Ascending aorta (tissue), 2 donors: ENCODE data around the gene GABRB1. TPM values are rescaled to one million over a fixed set of nuclear protein-coding genes. Genes with fewer than 3 reads are reported as not detected.

Experiments used
- DNase-seq, 2 donors: peaks; one replicate each; pipeline ENCODE4 v3.0.0-alpha.2; 2019; ENCODE audit warnings: low spot score in 2 of 2
- H3K27ac ChIP-seq, 2 donors: fragments of 200-600 bp; sonication (generic); one replicate each; pipeline ENCODE4 v1.5.1; 2016 to 2017; ENCODE audit warnings: mild to moderate bottlenecking in 1 of 2
- H3K27me3 ChIP-seq: fragments of 200-600 bp; sonication (generic); one replicate; pipeline ENCODE4 v1.5.1; 2017
- H3K36me3 ChIP-seq, 2 donors: fragments of 200-600 bp; sonication (generic); one replicate each; pipeline ENCODE4 v1.5.1; 2016
- H3K4me1 ChIP-seq, 2 donors: fragments of 200-600 bp; sonication (generic); one replicate each; pipeline ENCODE4 v1.5.1; 2016 to 2017; ENCODE audit warnings: mild to moderate bottlenecking in 1 of 2
- H3K4me3 ChIP-seq, 2 donors: fragments of 200-600 bp; sonication (generic); one replicate each; pipeline ENCODE4 v1.5.1; 2016 to 2017; ENCODE audit warnings: mild to moderate bottlenecking in 1 of 2
- H3K9me3 ChIP-seq, 2 donors: fragments of 200-600 bp; sonication (generic); one replicate each; pipeline ENCODE4 v1.5.1; 2016
- intact Hi-C: fragments of 100-400 bp; cut with DNase I; formaldehyde crosslinking; loops from one replicate; pipeline ENCODE4 v1.15.1; 2023
- total RNA-seq: library from RNA; depleted of rRNA; stranded (reverse); fragments of >200 nt; gene quantifications from one replicate; pipeline ENCODE4 v1.1.0, GENCODE V29; 2016
- TF ChIP-seq, protein P1 (sequence below), 3 experiments: fragments of 200-600 bp in 2 of 3; fragments of 450-650 bp in 1 of 3; sonication (generic) in 2 of 3; IDR thresholded peaks; one replicate each; pipeline ENCODE4 v1.5.1; 2016 to 2019; ENCODE audit warnings: antibody characterized with exemption in 3 of 3, mild to moderate bottlenecking in 1 of 3, moderate library complexity in 1 of 3

GABRB1 gene
- total RNA-seq, 1 donor from 2014 or later: 0.53 TPM

DNA sequence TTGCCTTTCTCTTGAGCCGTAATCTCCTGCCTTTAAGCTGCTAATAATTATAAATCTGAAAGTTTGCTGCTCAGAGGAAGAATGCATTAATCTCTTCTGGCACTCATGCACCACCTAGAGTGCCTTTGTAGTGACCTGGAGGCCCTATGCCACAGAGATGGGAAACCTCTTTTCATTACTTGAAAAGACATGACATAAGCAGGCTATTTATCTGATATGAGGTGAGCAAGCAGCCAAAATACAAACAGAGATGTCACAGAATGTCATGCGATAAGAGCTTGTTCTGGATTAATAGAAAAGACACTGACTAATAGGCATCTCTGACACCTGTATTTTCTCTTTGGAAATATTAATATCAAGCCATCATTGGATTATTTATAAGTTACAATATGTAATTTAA is 42.3 kb downstream of the GABRB1 start:
- intact Hi-C loops: no loop called here
- no peaks in the 10 kb centered on the region for H3K9me3 ChIP-seq
- H3K27ac ChIP-seq: no peak overlapping the region
- no peaks in the 10 kb centered on the region for H3K27me3 ChIP-seq
- no peak overlapping the region for H3K4me3 ChIP-seq
- TF ChIP-seq, protein P1, sequence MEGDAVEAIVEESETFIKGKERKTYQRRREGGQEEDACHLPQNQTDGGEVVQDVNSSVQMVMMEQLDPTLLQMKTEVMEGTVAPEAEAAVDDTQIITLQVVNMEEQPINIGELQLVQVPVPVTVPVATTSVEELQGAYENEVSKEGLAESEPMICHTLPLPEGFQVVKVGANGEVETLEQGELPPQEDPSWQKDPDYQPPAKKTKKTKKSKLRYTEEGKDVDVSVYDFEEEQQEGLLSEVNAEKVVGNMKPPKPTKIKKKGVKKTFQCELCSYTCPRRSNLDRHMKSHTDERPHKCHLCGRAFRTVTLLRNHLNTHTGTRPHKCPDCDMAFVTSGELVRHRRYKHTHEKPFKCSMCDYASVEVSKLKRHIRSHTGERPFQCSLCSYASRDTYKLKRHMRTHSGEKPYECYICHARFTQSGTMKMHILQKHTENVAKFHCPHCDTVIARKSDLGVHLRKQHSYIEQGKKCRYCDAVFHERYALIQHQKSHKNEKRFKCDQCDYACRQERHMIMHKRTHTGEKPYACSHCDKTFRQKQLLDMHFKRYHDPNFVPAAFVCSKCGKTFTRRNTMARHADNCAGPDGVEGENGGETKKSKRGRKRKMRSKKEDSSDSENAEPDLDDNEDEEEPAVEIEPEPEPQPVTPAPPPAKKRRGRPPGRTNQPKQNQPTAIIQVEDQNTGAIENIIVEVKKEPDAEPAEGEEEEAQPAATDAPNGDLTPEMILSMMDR (IDR thresholded peaks at IDR 0.05): no peak
- H3K36me3 ChIP-seq: no peaks in the 10 kb centered on the region
- peaks cover 0 to 3% of the 10 kb centered on the region in 2 donors for H3K4me1 ChIP-seq
- DNase-seq: no peak

DNA sequence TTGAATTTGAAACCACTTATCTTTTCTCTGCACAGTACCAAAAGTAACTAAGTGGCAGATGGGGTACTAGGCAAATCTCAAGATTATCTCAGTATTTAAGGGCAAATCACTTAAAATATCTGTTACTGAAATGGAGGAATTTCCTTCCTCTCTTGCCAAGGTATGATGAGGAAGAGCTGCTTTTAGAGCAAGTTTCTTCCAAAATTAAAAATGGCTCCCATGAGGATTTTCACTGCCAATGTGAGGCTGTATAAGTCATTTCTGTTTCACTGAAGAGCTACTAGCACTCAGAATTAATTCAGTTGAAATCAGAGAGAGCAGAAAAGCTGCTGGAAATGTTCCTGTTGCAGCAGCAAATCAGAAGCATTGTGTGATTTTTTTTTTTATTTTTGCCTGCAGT is 43.4 kb downstream of the GABRB1 start:
- DNase-seq: no peak
- no peaks in the 10 kb centered on the region for H3K36me3 ChIP-seq
- H3K4me3 ChIP-seq: no peak overlapping the region
- TF ChIP-seq, protein P1 (IDR thresholded peaks at IDR 0.05): no peak
- no peaks in the 10 kb centered on the region for H3K27me3 ChIP-seq
- H3K4me1 ChIP-seq: peaks cover 0 to 3% of the 10 kb centered on the region in 2 donors
- intact Hi-C loops: no loop called here
- no peaks in the 10 kb centered on the region for H3K9me3 ChIP-seq
- no peak overlapping the region for H3K27ac ChIP-seq

DNA sequence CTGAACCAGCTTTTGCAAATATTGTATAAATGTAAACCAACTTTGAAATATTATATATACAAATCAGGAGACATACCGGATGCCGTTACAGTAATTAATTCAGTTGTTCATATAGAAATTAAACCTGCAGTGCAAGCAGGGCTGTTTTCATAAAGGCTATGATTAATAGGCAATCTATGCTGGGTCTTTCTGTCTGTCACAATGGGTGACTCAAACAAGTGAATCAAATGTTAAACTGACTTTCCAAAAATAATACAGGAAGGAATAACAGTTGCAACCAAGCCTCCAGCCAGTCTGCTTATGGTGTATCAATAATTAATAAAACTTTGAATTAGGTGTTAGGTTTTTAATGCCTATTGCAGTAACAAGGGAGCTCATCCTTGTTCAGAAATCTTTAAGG is 43.9 kb downstream of the GABRB1 start:
- Histone ChIP-seq H3K36me3 (no peaks in the 10 kb centered on the region), H3K4me1 (peaks cover 0 to 3% of the 10 kb centered on the region in 2 donors), H3K27me3 (no peaks in the 10 kb centered on the region), H3K4me3 (no peak overlapping the region), H3K9me3 (no peaks in the 10 kb centered on the region), H3K27ac (no peak overlapping the region)
- TF ChIP-seq, protein P1 (IDR thresholded peaks at IDR 0.05): no peak
- intact Hi-C loops: no loop called here
- DNase-seq: no peak

DNA sequence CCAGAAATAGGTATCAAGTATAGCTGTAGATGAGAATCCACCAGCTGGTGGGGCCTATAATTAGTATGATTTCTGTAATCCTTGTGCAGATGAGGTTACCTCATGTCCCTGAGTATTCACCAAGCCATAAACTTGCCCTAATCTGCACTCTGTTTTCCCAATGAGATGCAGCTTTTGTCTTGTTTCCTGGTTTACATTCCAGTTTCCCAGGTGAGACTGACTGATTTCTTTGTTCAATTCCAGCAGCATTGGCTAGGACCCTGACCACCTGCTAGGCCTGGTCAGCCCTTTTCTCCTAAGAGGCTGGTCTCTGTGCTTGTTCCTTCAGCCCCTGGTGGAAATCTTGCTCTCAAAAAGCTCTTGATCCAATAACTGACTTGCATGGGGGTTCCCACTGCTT is 44.6 kb downstream of the GABRB1 start:
- Histone ChIP-seq H3K9me3 (no peaks in the 10 kb centered on the region), H3K4me3 (no peak overlapping the region), H3K27me3 (no peaks in the 10 kb centered on the region), H3K27ac (no peak overlapping the region), H3K36me3 (no peaks in the 10 kb centered on the region), H3K4me1 (peaks cover 0 to 3% of the 10 kb centered on the region in 2 donors)
- TF ChIP-seq, protein P1 (IDR thresholded peaks at IDR 0.05): no peak
- intact Hi-C loops: no loop called here
- no peak for DNase-seq

DNA sequence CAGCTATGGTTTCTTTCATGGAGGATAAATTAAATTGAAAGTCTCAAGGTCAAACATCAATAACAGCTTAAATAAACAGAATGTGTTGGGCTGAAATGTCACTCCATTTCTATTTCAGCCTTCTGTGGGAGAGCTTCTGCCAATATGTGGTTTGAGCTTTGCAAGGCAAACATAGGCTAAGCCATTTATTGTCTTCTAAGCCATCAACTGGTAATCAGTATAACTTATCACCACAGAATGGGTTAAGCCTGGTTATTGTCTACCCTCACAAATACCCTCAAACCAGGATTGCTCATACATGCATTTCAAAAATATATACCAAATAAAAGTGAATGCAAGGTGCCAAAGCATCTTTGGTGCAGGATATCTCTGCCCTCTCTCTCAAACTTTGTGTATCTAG is 52.7 kb downstream of the GABRB1 start:
- TF ChIP-seq, protein P1 (IDR thresholded peaks at IDR 0.05): no peak
- H3K4me1 ChIP-seq: no peaks in the 10 kb centered on the region
- no peaks in the 10 kb centered on the region for H3K9me3 ChIP-seq
- no peaks in the 10 kb centered on the region for H3K27me3 ChIP-seq
- H3K27ac ChIP-seq: no peak overlapping the region
- no peaks in the 10 kb centered on the region for H3K36me3 ChIP-seq
- no peak for DNase-seq
- H3K4me3 ChIP-seq: no peak overlapping the region
- intact Hi-C loops: no loop called here

DNA sequence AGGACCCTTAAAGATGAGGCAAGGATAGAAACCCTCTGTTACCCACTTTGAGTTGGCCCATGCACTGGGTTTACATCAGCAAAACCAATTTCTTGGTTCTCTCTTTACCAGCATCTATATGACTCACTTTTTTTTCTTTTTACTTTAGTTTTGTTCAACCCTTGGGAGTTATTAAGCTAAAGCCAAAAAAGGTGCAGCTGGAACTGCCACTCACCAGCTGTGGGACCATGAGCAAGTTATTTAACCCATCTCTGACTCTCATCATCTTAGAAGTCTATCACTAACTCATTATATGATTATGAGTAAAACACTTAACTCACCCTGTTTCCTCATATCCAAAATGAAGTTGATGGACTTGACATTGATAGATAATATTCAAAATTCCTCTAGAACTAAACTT is 53.4 kb downstream of the GABRB1 start:
- no peaks in the 10 kb centered on the region for H3K27me3 ChIP-seq
- no peak for DNase-seq
- H3K9me3 ChIP-seq: no peaks in the 10 kb centered on the region
- H3K36me3 ChIP-seq: no peaks in the 10 kb centered on the region
- no peak overlapping the region for H3K4me3 ChIP-seq
- intact Hi-C loops: no loop called here
- no peak overlapping the region for H3K27ac ChIP-seq
- TF ChIP-seq, protein P1 (IDR thresholded peaks at IDR 0.05): no peak
- no peaks in the 10 kb centered on the region for H3K4me1 ChIP-seq
